ENCODE measurements around the gene PLET1. TPM values are rescaled to one million over a fixed set of nuclear protein-coding genes. Genes with fewer than 3 reads are reported as not detected.

The PLET1 gene
- total RNA-seq, 4 donors from 2014 or later = not detected

DNA sequence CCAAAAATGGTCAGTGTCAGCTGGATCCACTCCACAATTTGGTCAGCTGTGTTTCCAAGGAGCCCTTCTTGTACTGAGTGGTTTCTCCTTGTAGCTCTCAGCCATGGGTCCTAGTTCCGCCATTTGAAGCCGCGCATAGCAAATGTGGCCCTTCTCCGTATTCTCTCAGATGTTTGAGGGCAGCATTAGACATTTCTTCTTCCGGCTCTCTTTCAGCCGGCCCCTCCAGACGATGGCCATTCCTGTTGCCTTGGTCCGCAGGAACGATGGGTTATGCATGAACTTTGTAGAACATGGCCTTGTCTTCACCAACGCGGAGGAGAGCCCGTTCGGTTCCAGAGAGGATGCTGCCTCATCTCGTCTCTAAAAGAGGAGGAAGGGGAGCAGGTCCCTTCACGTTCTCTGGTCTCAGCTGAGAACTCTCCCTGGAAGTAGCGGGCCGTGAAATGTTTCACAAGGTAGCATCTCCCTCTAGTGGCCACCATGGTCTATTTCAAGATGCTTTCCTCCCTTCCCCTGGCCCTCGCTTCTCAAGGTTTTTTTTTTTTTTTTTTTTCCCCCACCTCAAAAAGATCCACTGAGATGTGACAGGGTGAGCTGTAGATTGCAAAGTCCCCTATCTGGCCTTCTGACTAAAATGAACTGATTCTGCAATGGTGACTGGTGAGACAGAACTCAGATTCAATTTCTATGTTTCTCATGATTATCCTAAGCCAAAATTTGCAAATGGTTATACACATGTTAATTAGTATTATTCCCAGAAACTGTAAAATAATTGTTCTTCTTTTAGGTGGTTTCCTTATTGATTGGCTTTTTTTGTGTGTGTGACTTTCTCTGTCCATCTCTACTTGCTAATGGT, 19.8 kb upstream of the PLET1 start:
- no peak overlapping the region for H3K4me3 ChIP-seq (ENCODE audit: low read depth, poor library complexity, severe bottlenecking)
- no peak for TF ChIP-seq POLR2A (IDR thresholded peaks at IDR 0.05)
- peak in 1 of 3 donors; percentile 51 for TF ChIP-seq CTCF (IDR thresholded peaks at IDR 0.05)
- WGBS, 2 donors = 1 to 3% methylated on average over 18 of the region's 18 CpGs
- intact Hi-C loops (cut with DNase I; ENCODE audit: low total_unique reads) = loop anchor here (5.0 to 10.0 kb wide), 2 partner anchors 63 to 1724 kb away; no protein-coding TSS in a partner anchor
- peak; percentile 69 to 90 for DNase-seq (ENCODE audit: low spot score in 2 of 2)

DNA sequence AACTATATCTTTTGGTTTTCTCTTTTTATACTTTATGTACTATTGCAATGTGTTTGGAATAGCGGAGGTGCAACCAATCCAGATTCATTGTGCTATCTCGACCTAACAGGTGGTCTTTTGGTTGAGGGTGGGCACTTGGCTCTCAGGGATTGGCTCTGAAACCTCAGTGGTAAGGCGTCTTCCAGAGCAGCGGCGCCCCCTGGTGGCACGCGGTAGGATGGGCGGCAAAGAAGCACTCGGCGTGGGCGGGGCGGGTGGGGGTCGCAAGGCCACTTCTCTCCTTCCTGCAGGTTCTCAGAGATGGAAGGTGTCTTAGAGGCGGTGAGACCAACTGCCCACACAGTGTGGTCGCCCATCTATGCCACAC, 19.2 kb upstream of the PLET1 start:
- 4 to 5% methylated on average over 11 to 15 of the region's 15 CpGs for WGBS, 2 donors
- peak; percentile 48 to 91 for DNase-seq (ENCODE audit: low spot score in 2 of 2)
- H3K4me3 ChIP-seq (ENCODE audit: low read depth, poor library complexity, severe bottlenecking) = no peak overlapping the region
- TF ChIP-seq POLR2A (IDR thresholded peaks at IDR 0.05) (no peak), CTCF (IDR thresholded peaks at IDR 0.05) (no peak)
- intact Hi-C loops (cut with DNase I; ENCODE audit: low total_unique reads) = loop anchor here (5.0 to 10.0 kb wide), 3 partner anchors 63 to 1725 kb away; no protein-coding TSS in a partner anchor

DNA sequence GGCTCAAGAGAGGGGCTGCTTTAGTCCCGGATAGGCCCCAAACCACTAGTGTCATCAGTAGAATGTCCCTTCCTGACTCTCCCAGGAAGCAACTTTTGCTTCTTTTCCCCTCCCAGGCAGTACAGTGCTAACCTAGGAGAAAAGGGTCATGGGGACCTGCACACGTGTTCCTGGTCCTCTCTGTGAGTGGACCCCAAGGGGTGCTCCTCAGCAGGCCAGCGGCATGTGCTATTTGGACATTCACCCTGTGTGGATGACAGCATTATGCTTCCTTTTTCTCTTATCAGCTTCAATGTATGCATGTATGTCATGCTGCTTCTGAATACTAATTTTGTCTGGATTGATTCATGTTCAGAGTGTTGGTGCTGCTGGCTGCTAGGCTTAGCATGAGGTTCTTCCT, 18.1 kb upstream of the PLET1 start:
- 87 to 88% methylated on average over 3 of the region's 3 CpGs for WGBS, 2 donors

DNA sequence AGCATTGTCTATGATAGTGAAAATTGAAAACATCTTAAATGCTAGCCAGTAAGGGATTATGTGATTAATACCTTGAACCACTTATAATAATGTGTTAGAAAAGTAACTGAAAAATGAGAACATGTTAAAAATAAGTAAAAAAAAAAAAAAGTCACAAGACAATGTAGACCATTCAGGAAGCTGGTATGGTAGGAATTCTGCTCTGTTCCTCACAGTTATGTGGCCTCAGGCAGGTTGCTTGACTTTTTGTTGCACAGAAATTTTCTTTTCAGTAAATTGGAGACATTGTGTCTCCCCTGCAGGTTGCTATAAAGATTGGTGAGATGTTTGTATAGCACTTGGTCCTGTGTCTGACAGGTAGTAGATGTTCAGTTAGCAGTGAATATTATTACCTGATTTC, 17.3 kb upstream of the PLET1 start:
- intact Hi-C loops (cut with DNase I; ENCODE audit: low total_unique reads) = loop anchor here (10.0 kb wide), 1 partner anchor 173 kb away; no protein-coding TSS in a partner anchor

More for the DNA sequence above, 18.1 kb upstream of the PLET1 start:
- TF ChIP-seq POLR2A (IDR thresholded peaks at IDR 0.05) (no peak), CTCF (IDR thresholded peaks at IDR 0.05) (no peak)
- no peak overlapping the region for H3K4me3 ChIP-seq (ENCODE audit: low read depth, poor library complexity, severe bottlenecking)
- intact Hi-C loops (cut with DNase I; ENCODE audit: low total_unique reads) = loop anchor here (10.0 kb wide), 1 partner anchor 174 kb away; no protein-coding TSS in a partner anchor
- no peak for DNase-seq (ENCODE audit: low spot score in 2 of 2)

GRCh38 chr11:112277029-112277428, 16.4 kb upstream of the PLET1 start:
- no peak overlapping the region for H3K4me3 ChIP-seq (ENCODE audit: low read depth, poor library complexity, severe bottlenecking)
- intact Hi-C loops (cut with DNase I; ENCODE audit: low total_unique reads) = loop anchor here (10.0 kb wide), 1 partner anchor 172 kb away; no protein-coding TSS in a partner anchor
- no peak for DNase-seq (ENCODE audit: low spot score in 2 of 2)
- TF ChIP-seq CTCF (IDR thresholded peaks at IDR 0.05) (no peak), POLR2A (IDR thresholded peaks at IDR 0.05) (no peak)
- WGBS, 2 donors = 36 to 73% methylated on average over 1 of the region's 1 CpG

More for the DNA sequence above, 17.3 kb upstream of the PLET1 start:
- no peak overlapping the region for H3K4me3 ChIP-seq (ENCODE audit: low read depth, poor library complexity, severe bottlenecking)
- TF ChIP-seq CTCF (IDR thresholded peaks at IDR 0.05) = no peak
- TF ChIP-seq POLR2A (IDR thresholded peaks at IDR 0.05) = no peak
- DNase-seq (ENCODE audit: low spot score in 2 of 2) = no peak
